Testis (tissue), 3 donors: ENCODE results near the gene SDK1. TPM values are rescaled to one million over a fixed set of nuclear protein-coding genes. Genes with fewer than 3 reads are reported as not detected.

Experiments
- DNase-seq: peaks from one replicate; pipeline ENCODE4 v3.0.0-alpha.2; 2019
- H3K27ac ChIP-seq, 2 donors: fragments of 200-600 bp; sonication (generic); one replicate each; pipeline ENCODE4 v1.5.1; 2019
- H3K27me3 ChIP-seq: fragments of 200-600 bp; sonication (generic); one replicate; pipeline ENCODE4 v1.5.1; 2019
- H3K36me3 ChIP-seq: fragments of 200-600 bp; sonication (generic); one replicate; pipeline ENCODE4 v1.5.1; 2017; ENCODE audit warnings: low read depth; ENCODE audit errors: missing control alignments
- H3K4me1 ChIP-seq: fragments of 200-600 bp; sonication (generic); one replicate; pipeline ENCODE4 v1.5.1; 2019
- H3K4me3 ChIP-seq, 2 donors: fragments of 200-600 bp; sonication (generic); one replicate each; pipeline ENCODE4 v1.5.1; 2017 to 2019
- H3K9me3 ChIP-seq: fragments of 200-600 bp; sonication (generic); one replicate; pipeline ENCODE4 v1.5.1; 2017
- CTCF ChIP-seq, 3 experiments: fragments of 450-650 bp in 2 of 3; fragments of 200-600 bp in 1 of 3; sonication (generic) in 1 of 3; IDR thresholded peaks; one replicate each; pipeline ENCODE4 v1.5.1; 2016 to 2019; ENCODE audit warnings: antibody characterized with exemption in 3 of 3, mild to moderate bottlenecking in 2 of 3, moderate library complexity in 1 of 3
- POLR2A ChIP-seq: fragments of 450-650 bp; IDR thresholded peaks from one replicate; pipeline ENCODE4 v1.6.1; 2017; ENCODE audit warnings: antibody characterized with exemption, mild to moderate bottlenecking, moderate library complexity
- WGBS, 2 donors: methylation state at CpG; one replicate each; pipeline ENCODE4 v1.1.5; 2018; 5-methylcytosine and 5-hydroxymethylcytosine counted together
- intact Hi-C: fragments of 100-400 bp; cut with DNase I; formaldehyde crosslinking; loops from one replicate; pipeline ENCODE4 v1.15.1; 2023; ENCODE audit warnings: low total_unique reads
- polyA plus RNA-seq: library from polyadenylated mRNA; stranded (reverse); fragments of 350-450 nt; fragmentation: Illumina TruSeq; extraction: RNeasy Lipid Tissue Mini Kit (QIAGEN cat#74804); gene quantifications from one replicate; pipeline ENCODE4 v1.2.3, GENCODE V29; 2014; ENCODE audit warnings: low read depth, low replicate concordance; ENCODE audit not compliant: insufficient read depth
- total RNA-seq, 2 donors: library from RNA; depleted of rRNA; stranded (reverse); fragments of >200 nt; gene quantifications; one replicate each; pipeline ENCODE4 v1.2.3, GENCODE V29; 2016

The SDK1 gene
- total and polyA plus RNA-seq, 3 donors from 2014 or later = 20.0 to 36.2 (median 24.9) TPM

DNA sequence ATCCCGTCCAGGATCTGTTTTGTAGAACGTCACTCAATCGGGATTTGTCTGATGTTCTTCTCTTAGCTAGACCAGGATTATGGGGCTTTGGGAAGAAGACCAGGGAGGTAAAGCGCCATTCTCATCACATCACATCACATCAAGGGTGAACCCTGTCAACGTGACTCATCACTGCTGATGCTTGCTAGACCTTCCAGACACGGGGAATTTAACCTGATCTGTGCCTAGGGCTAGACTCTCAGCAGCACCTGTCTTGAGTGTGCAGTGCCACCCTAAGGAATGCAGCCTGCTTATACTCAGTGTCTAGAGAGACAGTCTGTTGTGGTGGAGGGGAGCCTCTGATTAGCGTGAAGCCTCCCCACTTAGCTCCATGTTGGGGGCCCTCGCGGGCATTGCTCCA lies 702.5 kb downstream of the SDK1 start:
- Histone ChIP-seq H3K27ac (no peak overlapping the region), H3K9me3 (no peaks in the 10 kb centered on the region), H3K36me3 (no peaks in the 10 kb centered on the region), H3K4me3 (no peak overlapping the region), H3K4me1 (no peaks in the 10 kb centered on the region), H3K27me3 (no peaks in the 10 kb centered on the region)
- DNase-seq = no peak
- intact Hi-C loops = no loop called here
- WGBS, 2 donors = 95 to 96% methylated on average over 6 to 9 of the region's 9 CpGs
- TF ChIP-seq POLR2A (no peak), CTCF (IDR thresholded peaks at IDR 0.05) (no peak)

DNA sequence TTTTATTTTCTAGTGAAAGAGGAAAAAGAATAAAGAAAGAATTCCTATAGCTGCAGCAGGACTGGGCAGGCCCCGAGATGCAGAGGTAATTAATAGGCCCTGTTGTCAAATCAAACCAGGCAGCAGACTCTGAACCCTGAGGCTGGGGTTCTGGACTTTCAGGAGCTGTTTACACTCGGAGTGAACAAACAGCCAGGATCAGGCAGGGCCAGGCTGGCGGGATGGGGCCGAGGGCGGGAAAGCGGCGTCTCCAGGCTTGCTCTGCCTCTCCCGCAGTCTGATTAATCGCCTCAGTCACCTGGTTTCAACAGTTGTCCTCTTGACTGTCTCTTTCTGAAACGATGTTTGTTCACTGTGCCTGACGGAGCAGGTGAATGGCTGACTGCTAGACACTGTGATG lies 705.6 kb downstream of the SDK1 start:
- Histone ChIP-seq H3K27ac (no peak overlapping the region), H3K9me3 (no peaks in the 10 kb centered on the region), H3K27me3 (no peaks in the 10 kb centered on the region), H3K4me3 (no peak overlapping the region), H3K4me1 (no peaks in the 10 kb centered on the region), H3K36me3 (no peaks in the 10 kb centered on the region)
- WGBS, 2 donors = 78 to 81% methylated on average over 11 of the region's 11 CpGs
- no peak for TF ChIP-seq CTCF (IDR thresholded peaks at IDR 0.05)
- no peak for TF ChIP-seq POLR2A
- no peak for DNase-seq
- intact Hi-C loops = no loop called here

DNA sequence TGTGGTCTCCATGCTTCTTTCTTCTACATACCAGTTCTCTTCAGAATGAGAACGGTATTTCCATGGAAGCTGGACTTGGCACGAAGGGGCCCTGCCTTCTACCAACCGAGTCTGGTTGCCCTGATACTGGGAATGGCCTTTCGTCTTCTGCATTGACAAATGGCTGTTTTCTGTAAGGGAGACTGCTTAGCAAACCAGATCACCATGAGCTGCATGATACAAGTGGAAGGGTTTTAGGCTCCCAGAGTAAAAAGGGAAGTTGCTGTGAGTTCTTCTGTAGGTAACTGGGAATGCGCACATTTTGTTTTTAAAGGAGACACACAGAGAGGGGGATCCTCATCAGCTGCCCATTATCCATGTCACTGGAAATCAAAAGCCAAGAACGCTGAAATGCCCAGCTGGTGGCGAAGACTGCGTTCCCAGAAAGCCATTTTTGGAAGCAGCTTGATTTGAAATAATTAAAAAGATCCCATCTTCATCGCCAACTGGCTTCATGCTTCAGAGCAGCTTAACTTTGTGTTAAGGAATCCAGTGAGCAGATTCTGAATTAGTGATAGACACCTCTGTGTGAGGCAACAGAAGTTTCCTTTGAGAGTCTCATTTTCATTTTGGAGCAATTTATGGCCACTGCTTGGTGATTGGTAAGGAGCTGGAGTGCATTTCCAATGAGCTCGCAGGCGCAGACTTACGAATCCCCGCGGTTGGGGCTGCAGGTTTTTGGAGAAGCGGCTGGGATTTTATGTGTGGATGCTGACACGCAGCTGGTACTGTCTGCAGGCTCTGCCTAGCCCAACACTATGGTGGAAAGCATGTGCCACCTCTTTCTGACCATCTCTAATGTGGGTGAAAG lies 708.4 kb downstream of the SDK1 start:
- Histone ChIP-seq H3K4me3 (no peak overlapping the region), H3K36me3 (no peaks in the 10 kb centered on the region), H3K27me3 (no peaks in the 10 kb centered on the region), H3K4me1 (no peaks in the 10 kb centered on the region), H3K9me3 (no peaks in the 10 kb centered on the region), H3K27ac (no peak overlapping the region)
- TF ChIP-seq POLR2A = no peak
- TF ChIP-seq CTCF (IDR thresholded peaks at IDR 0.05) = no peak
- no peak for DNase-seq
- intact Hi-C loops = no loop called here
- WGBS, 2 donors = 91% methylated on average over 16 of the region's 16 CpGs

GRCh38 chr7:4010061-4010605 lies 709.1 kb downstream of the SDK1 start:
- H3K4me3 ChIP-seq = no peak overlapping the region
- WGBS, 2 donors = 91 to 92% methylated on average over 13 of the region's 13 CpGs
- intact Hi-C loops = no loop called here

More at GRCh38 chr7:4010061-4010605, 709.1 kb downstream of the SDK1 start:
- H3K9me3 ChIP-seq = no peaks in the 10 kb centered on the region
- TF ChIP-seq POLR2A (no peak), CTCF (IDR thresholded peaks at IDR 0.05) (no peak)
- H3K4me1 ChIP-seq = no peaks in the 10 kb centered on the region
- no peaks in the 10 kb centered on the region for H3K27me3 ChIP-seq
- H3K27ac ChIP-seq = no peak overlapping the region
- no peak for DNase-seq
- no peaks in the 10 kb centered on the region for H3K36me3 ChIP-seq
